Caco-2 (cell line): ENCODE results near the gene TRPC1. TPM values are rescaled to one million over a fixed set of nuclear protein-coding genes. Genes with fewer than 3 reads are reported as not detected.
"Not testable (repeated sequence)": the region's sequence is repeated elsewhere in the genome, so short reads cannot be mapped to it uniquely, and the experiment has no call there.

ENCODE experiments used
- BruUV-seq: library from RNA; stranded (reverse); fragments of 400-500 nt; replicated peaks from 2 replicates; lab custom pipeline; 2021; lab: Mats Ljungman, UMichigan
- CTCF ChIA-PET: fragments of 300-600 bp; sonication (Branson Sonifier 250); formaldehyde crosslinking; loops from one replicate; lab custom pipeline; 2022; ENCODE audit warnings: antibody characterized with exemption; lab: Charles Lee
- POLR2A ChIA-PET: fragments of 300-600 bp; sonication (Branson Sonifier 250); formaldehyde crosslinking; loops from one replicate; lab custom pipeline; 2022; ENCODE audit warnings: antibody characterized with exemption; lab: Charles Lee
- DNase-seq, 2 experiments: peaks; one replicate each; pipeline versions ENCODE4 v3.0.0 to v3.0.0-alpha.2; 2020 to 2022
- H3K27me3 ChIP-seq: replicated peaks from 2 replicates; pipeline ENCODE4 v1.6.0; 2011; ENCODE audit warnings: low read length; ENCODE audit not compliant: control insufficient read depth, insufficient read depth
- H3K36me3 ChIP-seq: 2 replicates; pipeline ENCODE4 v1.5.1; 2011; ENCODE audit warnings: low read length; ENCODE audit not compliant: control insufficient read depth, insufficient read depth
- H3K4me1 ChIP-seq: fragments of 250-450 bp; sonication (Bioruptor Pico); 2 replicates; pipeline ENCODE4 v1.5.1; 2020; ENCODE audit warnings: mild to moderate bottlenecking
- H3K4me3 ChIP-seq: 2 replicates; pipeline ENCODE4 v1.5.1; 2011; ENCODE audit warnings: low read depth, mild to moderate bottlenecking, control low read depth, low read length
- H3K9me3 ChIP-seq: fragments of 250-450 bp; sonication (Bioruptor Pico); 2 replicates; pipeline ENCODE4 v1.5.1; 2020; ENCODE audit warnings: mild to moderate bottlenecking, moderate library complexity
- H3K27ac Mint-ChIP-seq: one replicate; pipeline ENCODE4 v1.8.0; 2022; ENCODE audit warnings: mixed read lengths; ENCODE audit not compliant: unreplicated experiment
- H3K27me3 Mint-ChIP-seq: one replicate; pipeline ENCODE4 v1.8.0; 2022; ENCODE audit warnings: mixed read lengths; ENCODE audit not compliant: insufficient read depth, unreplicated experiment
- H3K36me3 Mint-ChIP-seq: one replicate; pipeline ENCODE4 v1.8.0; 2022; ENCODE audit warnings: mild to moderate bottlenecking, mixed read lengths; ENCODE audit not compliant: insufficient read depth, unreplicated experiment
- H3K4me1 Mint-ChIP-seq: one replicate; pipeline ENCODE4 v1.8.0; 2022; ENCODE audit warnings: low read depth, mixed read lengths; ENCODE audit not compliant: unreplicated experiment
- H3K4me3 Mint-ChIP-seq: one replicate; pipeline ENCODE4 v1.8.0; 2022; ENCODE audit warnings: mild to moderate bottlenecking, moderate library complexity, mixed read lengths; ENCODE audit not compliant: unreplicated experiment
- H3K9me3 Mint-ChIP-seq: one replicate; pipeline ENCODE4 v1.8.0; 2022; ENCODE audit warnings: mixed read lengths; ENCODE audit not compliant: unreplicated experiment
- CTCF ChIP-seq, 2 experiments: fragments of 200-600 bp in 1 of 2; IDR thresholded peaks; 1 replicate in 1 of 2; 2 replicates in 1 of 2; pipeline versions ENCODE4 v1.5.1 to v1.8.0; 2011 to 2022; ENCODE audit warnings: antibody characterized with exemption in 1 of 2, control low read depth in 1 of 2, inconsistent platforms in 1 of 2, low read depth in 1 of 2, low read length in 1 of 2, mild to moderate bottlenecking in 1 of 2, moderate library complexity in 1 of 2; ENCODE audit not compliant: insufficient read depth in 1 of 2, severe bottlenecking in 1 of 2, unreplicated experiment in 1 of 2
- intact Hi-C: fragments of 100-400 bp; cut with micrococcal nuclease; formaldehyde crosslinking; loops from one replicate; pipeline ENCODE4 v1.10.0; 2022; ENCODE audit not compliant: unreplicated experiment
- total RNA-seq: library from RNA; stranded (reverse); gene quantifications from 2 replicates; pipeline ENCODE4 v1.2.3, GENCODE V29; 2022

TRPC1 gene
- total RNA-seq, 1 experiment from 2014 or later: 8.3 TPM

- intact Hi-C loops: no loop called here
- ChIA-PET POLR2A (no interaction called here), CTCF (no interaction called here)
- BruUV-seq: no TSS peak
- no peaks in the 10 kb centered on the region for H3K27me3 Mint-ChIP-seq
- H3K9me3 Mint-ChIP-seq: no peaks in the 10 kb centered on the region
- no peak overlapping the region for H3K4me3 Mint-ChIP-seq
- no peaks in the 10 kb centered on the region for H3K4me1 Mint-ChIP-seq
- no peak for TF ChIP-seq CTCF (IDR thresholded peaks at IDR 0.05; ENCODE audit: insufficient read depth in 1 of 2, low read depth in 1 of 2, low read length in 1 of 2, severe bottlenecking in 1 of 2, unreplicated experiment in 1 of 2)
- Histone ChIP-seq H3K4me3 (no peak overlapping the region), H3K4me1 (no peaks in the 10 kb centered on the region), H3K9me3 (no peaks in the 10 kb centered on the region), H3K27me3 (no peaks in the 10 kb centered on the region), H3K36me3 (no peaks in the 10 kb centered on the region)
- peaks cover 4% of the 10 kb centered on the region for H3K36me3 Mint-ChIP-seq
- H3K27ac Mint-ChIP-seq: no peak overlapping the region
- DNase-seq: no peak
Measured at GRCh38 chr3:142709207-142709606, 14.6 kb upstream of the TRPC1 start.

- H3K27ac Mint-ChIP-seq, H3K4me3 ChIP-seq, H3K4me1 ChIP-seq, CTCF ChIA-PET, intact Hi-C loops, H3K27me3 Mint-ChIP-seq, H3K36me3 ChIP-seq, H3K36me3 Mint-ChIP-seq, H3K9me3 ChIP-seq, H3K4me1 Mint-ChIP-seq, BruUV-seq, H3K4me3 Mint-ChIP-seq, POLR2A ChIA-PET, H3K27me3 ChIP-seq, H3K9me3 Mint-ChIP-seq, DNase-seq: not testable (repeated sequence)
Measured at GRCh38 chr3:142714882-142715281, 9.0 kb upstream of the TRPC1 start.

GRCh38 chr3:142716102-142716501, 7.7 kb upstream of the TRPC1 start:
- ChIA-PET POLR2A (no interaction called here), CTCF (no interaction called here)
- BruUV-seq: no TSS peak
- H3K4me3 Mint-ChIP-seq: no peak overlapping the region
- no peak for DNase-seq
- H3K36me3 Mint-ChIP-seq: no peaks in the 10 kb centered on the region
- Histone ChIP-seq H3K4me1 (no peaks in the 10 kb centered on the region), H3K27me3 (no peaks in the 10 kb centered on the region), H3K9me3 (no peaks in the 10 kb centered on the region), H3K4me3 (no peak overlapping the region), H3K36me3 (no peaks in the 10 kb centered on the region)
- no peak overlapping the region for H3K27ac Mint-ChIP-seq
- intact Hi-C loops: no loop called here
- TF ChIP-seq CTCF (IDR thresholded peaks at IDR 0.05; ENCODE audit: insufficient read depth in 1 of 2, low read depth in 1 of 2, low read length in 1 of 2, severe bottlenecking in 1 of 2, unreplicated experiment in 1 of 2): no peak
- peaks cover 3% of the 10 kb centered on the region for H3K27me3 Mint-ChIP-seq
- no peaks in the 10 kb centered on the region for H3K4me1 Mint-ChIP-seq
- no peaks in the 10 kb centered on the region for H3K9me3 Mint-ChIP-seq

- Histone ChIP-seq H3K4me1 (peaks cover 10% of the 10 kb centered on the region; the same call in 1 of the 2 replicates), H3K4me3 (peak overlapping the region; percentile 87), H3K9me3 (no peaks in the 10 kb centered on the region), H3K27me3 (no peaks in the 10 kb centered on the region), H3K36me3 (no peaks in the 10 kb centered on the region)
- peaks cover 10% of the 10 kb centered on the region for H3K36me3 Mint-ChIP-seq
- H3K27me3 Mint-ChIP-seq: peaks cover 3% of the 10 kb centered on the region
- H3K27ac Mint-ChIP-seq: peak overlapping the region; percentile 94
- intact Hi-C loops: no loop called here
- DNase-seq: no peak
- H3K9me3 Mint-ChIP-seq: peaks cover 6% of the 10 kb centered on the region
- CTCF ChIA-PET: interaction anchor here (0.6 to 1.1 kb wide), 2 partner anchors 137 to 279 kb away, joined by 3 read pairs; no protein-coding TSS in a partner anchor
- BruUV-seq: no TSS peak
- H3K4me3 Mint-ChIP-seq: peak overlapping the region; percentile 91
- TF ChIP-seq CTCF (IDR thresholded peaks at IDR 0.05; ENCODE audit: insufficient read depth in 1 of 2, low read depth in 1 of 2, low read length in 1 of 2, severe bottlenecking in 1 of 2, unreplicated experiment in 1 of 2): no peak
- POLR2A ChIA-PET: interaction anchor here (1.6 kb wide), 1 partner anchor 145 kb away, joined by 5 read pairs; the partner anchor contains the start of gene ATR
- no peaks in the 10 kb centered on the region for H3K4me1 Mint-ChIP-seq
Measured at GRCh38 chr3:142723665-142723967, 218 bp upstream of the TRPC1 start.
